ENCODE data around the gene C11orf21.
"Not testable (repeated sequence)": the region's sequence is repeated elsewhere in the genome, so short reads cannot be mapped to it uniquely, and the experiment has no call there.

Gene C11orf21

DNA sequence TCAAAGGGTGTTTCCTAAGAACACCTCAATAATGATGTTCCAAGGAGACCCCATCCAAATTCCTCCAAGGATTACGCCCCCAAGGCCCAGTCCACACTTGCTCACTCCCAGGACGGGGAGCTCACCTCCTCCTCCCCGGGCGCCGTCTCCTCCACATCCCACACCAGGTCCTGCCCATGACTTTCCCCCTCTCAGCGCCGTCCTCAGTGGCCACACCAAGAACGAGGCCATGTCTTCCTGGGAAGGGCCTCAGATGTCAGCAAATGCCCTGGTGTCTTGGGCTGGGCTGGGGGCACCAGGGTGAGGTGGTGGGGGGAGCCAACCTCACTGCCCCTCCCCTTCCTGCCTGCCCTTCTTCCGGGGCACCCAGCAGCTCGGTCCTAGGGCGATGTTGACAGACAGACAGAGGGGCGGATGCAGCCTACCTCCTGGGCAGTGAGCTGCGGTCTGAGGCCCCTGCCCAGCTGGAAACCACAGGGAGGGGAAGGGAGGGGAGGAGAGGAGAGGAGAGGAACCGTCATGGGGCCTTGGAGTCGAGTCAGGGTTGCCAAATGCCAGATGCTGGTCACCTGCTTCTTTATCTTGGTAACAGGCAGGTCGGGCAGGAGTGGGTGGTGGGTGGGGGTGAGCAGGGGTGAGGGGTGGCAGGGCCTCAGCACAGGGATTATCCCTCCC is at the start of gene C11orf21, which contains the start of gene TSPAN32:
TSS of gene C11orf21 (minus strand) at position 288 of the 675 bp plus-strand sequence. CDS start at position 178, 110 bp downstream.
TSS of gene TSPAN32 (plus strand) at position 383 of the 675 bp plus-strand sequence. CDS start at position 520, 137 bp downstream.
- peak; percentile 84 for DNase-seq

- no peak for DNase-seq
Observed at GRCh38 chr11:2348986-2349385, 47.3 kb upstream of the C11orf21 start.

DNA sequence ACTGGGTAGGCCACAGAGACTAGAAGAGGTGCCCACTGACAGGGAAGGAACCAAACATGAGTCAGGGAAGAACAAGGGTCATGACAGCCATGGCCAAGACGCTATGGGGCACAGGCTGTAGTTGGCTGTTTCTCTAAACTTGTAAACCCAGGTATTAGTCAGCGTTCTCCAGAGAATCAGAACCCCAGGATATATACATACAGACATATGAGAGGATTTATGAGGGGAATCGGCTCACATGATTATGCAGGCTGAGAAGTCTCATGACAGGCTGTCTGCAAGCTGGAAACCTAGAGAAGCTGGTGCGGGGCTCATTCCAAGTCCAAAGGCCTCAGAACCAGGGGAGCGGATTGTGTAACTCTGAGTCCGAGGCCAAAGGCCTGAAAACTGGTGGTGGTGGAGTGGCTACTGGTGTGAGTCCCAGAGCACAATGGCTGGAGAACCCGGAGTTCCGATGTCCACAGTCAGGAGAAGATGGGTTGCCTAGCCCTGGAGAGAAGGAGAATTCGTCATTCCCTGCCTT is 45.7 kb upstream of the C11orf21 start:
- peak; percentile 25 for DNase-seq

- peak; percentile 48 for DNase-seq
Observed at GRCh38 chr11:2346586-2347307, 45.0 kb upstream of the C11orf21 start.

DNA sequence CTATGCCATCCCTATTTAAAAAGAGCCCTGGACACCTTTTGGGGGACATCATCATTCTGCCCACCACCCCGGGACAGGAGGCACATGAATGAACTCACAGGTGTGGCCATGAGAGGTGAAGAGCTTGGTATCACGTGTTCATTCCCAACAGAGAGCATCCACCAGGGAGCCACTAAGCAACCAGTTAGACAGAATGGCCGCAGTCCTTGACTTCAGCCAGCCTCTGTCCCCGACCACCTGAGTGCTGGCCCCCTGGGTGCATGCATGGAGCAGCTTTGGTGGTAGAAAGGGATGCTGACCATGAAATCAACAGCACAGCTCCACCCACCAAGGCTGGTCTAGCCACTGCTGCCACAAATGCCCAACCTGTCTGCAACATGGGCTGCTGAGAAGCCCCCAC is 44.3 kb upstream of the C11orf21 start:
- DNase-seq = peak; percentile 25

DNA sequence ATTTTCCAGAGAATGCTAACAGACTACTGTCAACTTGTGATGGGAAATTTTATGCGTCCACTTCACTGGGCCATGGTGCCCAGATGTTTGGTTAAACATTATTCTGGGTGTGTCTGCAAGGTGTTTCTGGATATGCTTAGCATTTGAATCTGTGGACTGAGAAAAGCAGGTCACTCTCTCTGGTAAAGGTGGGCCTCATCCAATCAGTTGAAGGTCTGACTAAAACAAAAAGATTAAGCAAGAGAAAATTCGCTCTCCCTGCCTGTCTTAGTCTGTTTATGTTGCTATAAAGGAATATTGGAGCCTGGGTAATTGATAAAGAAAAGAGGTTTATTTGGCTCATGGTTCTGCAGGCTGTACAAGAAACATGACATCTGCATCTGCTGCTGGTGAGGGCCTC is 43.3 kb upstream of the C11orf21 start:
- DNase-seq = no peak

DNA sequence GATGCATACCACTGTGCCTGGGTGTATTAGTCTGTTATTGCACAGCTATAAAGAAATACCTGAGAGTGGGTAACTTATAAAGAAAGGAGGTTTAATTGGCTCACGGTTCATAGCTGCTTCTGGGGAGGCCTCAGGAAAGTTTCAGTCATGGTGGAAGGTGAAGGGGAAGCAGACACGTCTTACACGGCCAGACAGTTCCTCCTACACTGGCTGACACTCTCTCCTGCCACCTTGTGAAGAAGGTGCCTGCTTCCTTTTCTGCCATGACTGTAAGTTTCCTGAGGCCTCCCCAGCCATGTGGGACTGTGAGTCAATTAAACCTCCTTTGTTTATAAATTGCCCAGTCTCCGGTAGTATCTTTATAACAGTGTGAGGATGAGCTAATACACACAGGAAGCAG is 41.8 kb upstream of the C11orf21 start:
- DNase-seq = peak; percentile 6

DNA sequence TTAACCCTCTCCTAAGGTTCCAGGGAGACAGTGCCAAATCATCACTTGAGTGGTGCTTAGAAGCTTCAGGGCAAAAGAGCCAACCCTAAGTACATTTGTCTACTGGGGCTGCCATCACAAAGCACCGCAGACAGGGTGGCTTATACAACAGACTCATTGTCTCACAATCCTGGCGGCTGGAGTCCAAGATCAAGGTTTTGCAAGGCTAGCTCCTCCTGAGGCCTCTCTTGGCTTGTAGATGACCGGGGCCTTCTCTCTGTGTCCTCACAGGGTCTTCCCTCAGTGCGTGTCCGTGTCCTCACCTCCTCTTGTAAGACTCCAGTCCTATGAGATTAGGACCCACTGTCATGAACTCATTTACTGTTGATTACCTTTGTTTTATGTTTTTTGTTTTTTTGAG is 41.3 kb upstream of the C11orf21 start:
- DNase-seq = peak; percentile 31

- DNase-seq = peak; percentile 2
Observed at GRCh38 chr11:2342557-2342956, 40.8 kb upstream of the C11orf21 start.

DNA sequence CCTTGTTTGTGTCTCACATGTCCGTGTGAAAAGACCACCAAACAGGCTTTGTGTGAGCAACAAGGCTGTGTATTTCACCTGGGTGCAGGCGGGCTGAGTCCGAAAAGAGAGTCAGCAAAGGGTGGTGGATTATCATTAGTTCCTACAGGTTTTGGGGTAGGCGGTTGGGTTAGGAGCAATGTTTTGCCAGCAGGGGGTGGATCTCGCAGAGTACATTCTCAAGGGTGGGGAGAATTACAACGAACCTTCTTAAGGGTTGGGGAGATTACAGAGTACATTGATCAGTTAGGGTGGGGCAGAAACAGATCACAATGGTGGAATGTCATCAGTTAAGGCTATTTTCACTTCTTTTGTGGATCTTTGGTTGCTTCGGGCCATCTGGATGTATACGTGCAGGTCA is 37.0 kb upstream of the C11orf21 start:
- DNase-seq = peak; percentile 17

DNA sequence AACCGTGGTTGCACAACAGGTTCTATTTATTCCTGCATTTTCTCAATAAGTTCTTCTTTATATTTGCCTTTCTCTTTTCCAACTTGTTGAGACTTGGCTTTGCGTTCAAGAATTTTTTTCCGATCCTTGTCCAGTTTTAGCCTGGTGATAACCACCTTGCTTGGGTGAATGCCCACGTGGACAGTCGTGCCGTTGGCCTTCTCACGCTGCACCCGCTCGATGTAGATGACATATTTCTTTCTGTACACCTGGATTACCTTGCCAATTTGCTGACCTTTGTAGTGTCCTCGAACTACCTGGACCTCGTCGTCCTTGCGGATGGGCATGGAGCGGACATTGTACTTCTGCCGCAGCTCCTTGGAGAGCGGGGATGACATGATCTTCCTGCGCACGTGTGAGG is 33.6 kb upstream of the C11orf21 start:
- DNase-seq = peak; percentile 8

DNA sequence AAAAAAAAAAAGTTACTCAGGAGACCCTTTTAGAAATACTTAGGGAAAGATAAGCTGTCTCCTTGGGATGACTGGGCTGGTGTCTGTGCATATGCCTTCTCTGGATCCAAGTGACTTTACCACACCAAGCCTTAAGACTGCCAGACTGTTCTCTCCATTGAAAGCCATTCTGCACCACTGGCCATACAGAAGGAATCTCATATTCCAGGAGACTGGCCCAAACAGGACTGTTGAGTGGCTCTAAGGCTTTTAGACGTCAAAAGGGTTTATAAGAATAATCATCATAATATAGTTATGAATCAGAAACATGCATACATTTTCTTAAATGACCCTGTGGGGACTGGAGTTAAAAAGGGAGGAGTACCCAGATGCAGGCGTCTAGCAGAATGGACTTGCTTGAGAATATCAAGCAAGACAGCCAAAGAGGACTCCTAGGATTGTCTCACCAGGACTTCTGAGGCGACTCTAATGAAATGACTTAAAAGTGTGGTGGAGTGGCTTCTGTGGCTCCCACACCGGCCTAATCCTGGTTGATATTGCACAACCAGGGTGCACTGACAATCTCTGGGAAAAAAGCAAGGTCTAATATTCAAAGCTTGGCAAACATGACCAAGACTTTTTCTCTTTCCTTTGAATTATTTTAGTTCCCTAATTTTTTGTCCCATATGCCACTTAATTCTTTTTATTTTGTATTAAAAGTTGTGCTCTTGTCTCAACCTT is 31.9 kb upstream of the C11orf21 start:
- not testable (repeated sequence) for DNase-seq

- DNase-seq = peak; percentile 3
Observed at GRCh38 chr11:2332569-2332968, 30.9 kb upstream of the C11orf21 start.

DNA sequence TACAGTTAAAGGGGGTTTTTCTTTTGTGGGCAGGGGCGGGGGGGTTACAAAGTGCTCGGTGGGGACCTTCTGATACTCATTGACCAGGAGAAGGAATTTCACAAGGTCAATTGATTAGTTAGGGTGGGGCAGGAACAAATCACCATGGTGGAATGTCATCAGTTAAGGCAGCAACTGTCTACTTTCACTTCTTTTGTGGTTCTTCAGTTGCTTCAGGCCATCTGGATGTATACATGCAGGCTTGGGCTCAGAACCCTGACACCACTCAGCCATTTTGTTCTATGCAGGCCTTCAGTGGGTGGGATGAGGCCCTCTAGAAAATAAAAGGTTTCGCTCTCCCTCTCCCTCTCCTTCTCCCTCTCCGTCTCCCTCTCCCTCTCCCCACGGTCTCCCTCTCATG is 29.7 kb upstream of the C11orf21 start:
- DNase-seq = peak; percentile 10

DNA sequence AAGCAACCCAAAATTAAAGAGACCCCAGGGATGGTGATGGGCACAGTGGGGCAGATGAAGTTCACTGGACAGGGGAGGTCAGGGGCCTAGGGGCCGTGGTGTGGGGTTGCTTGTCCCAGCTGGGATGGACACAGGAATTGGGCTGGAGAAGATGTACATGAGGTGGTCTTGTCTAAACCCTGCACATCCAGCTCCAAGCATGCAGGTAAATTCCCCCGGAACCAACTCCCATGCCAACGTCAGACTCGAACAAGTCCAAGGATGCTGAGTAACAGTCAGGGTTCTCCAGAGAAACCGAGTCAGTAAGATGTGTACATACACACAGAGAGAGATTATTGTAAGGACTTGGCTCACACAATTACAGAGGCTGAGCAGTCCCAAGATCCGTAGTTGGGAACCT is 29.0 kb upstream of the C11orf21 start:
- DNase-seq = peak; percentile 6

- no peak for DNase-seq
Observed at GRCh38 chr11:2329551-2329950, 27.8 kb upstream of the C11orf21 start.

DNA sequence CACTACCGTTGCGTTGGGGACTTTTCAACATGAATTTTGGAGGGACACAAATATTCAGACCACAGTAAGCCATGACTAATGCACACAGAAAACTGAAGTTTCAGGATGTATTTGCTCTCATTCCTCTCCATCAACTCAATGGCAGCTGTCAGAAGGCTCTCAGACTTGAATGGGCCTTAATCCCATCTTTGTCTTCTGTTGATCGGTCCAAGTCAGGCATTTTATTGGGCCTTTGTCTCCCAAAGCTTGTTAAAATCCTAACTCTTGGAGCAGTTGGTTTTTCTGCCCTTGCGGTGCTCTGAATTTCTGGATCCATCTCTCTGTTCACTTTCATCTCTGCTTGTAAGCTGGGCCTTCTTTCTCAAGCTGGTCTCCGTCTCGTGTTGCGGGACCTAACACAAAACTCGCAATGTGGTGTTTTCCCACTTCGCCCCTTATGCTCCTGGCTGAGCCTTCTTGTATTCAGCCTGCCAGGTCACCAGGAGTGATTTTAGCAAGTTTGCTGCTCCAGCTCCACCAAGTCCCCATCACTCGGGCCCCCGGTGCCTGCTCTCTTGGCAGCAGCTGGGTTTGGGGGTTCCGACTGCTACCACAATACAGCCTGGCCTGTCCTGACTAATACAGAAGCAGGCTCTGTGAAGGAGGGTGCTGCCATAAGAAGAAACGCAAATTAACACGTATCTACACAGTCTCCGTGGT is 27.1 kb upstream of the C11orf21 start:
- peak; percentile 28 for DNase-seq

GRCh38 chr11:2328021-2328420 is 26.3 kb upstream of the C11orf21 start:
- DNase-seq = peak; percentile 4

DNA sequence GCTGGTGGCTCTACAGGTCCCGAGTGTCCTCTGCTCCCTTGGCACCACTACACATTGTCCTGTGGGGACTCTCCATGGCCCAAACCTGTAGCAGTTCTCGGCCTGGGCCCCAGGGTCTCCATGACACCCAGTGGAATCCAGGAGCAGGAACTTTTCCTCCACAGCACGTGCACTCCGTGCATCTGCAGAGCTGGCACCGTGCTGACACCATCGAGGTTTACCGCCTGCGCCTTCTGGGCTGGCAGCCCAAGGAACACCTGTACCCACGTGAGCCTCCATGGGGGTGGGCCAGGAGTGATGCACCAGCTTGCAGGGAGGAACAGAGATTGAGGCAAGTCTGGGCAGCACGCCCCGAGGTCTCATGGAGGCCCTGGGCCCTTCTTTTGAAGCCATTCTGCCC is 25.3 kb upstream of the C11orf21 start:
- DNase-seq = peak; percentile 49

DNA sequence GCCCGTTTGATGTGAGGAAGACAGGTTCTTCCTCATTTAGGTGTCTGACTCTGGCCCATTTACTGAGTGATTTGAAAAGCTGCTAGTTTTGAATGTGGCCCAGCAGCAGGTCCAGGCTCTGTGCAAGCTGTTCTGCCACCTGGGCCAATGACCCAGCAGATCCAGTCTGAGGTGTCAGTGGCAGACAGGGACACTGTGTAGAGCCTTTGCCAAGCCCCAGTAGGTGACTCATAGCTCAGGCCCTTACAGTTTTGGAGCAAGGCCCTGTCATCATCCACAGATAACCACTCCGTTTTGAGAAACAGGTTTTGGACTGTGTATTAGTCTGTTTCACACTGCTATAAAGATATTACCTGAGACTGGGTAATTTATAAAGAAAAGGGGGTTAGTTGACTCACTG is 24.0 kb upstream of the C11orf21 start:
- DNase-seq = peak; percentile 31

DNA sequence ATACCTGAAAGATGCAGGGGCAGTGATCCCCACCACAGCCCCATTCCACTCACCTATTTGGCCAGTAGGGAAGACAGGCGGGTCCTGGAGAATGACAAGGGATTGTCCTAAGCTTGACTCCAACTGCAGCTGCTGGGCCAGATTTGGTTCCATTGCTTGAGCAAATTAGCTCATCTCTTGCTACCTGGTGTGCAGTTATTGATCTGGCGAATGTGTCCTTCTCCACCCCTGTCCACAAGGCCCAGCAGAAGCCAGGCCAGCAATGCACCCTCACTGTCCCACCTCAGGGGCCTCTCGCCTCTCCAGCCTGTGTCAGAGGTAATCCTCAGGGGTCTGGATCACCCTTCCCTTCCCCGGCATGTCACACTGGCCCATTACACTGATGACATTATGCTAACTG is 23.4 kb upstream of the C11orf21 start:
- DNase-seq = peak; percentile 19

DNA sequence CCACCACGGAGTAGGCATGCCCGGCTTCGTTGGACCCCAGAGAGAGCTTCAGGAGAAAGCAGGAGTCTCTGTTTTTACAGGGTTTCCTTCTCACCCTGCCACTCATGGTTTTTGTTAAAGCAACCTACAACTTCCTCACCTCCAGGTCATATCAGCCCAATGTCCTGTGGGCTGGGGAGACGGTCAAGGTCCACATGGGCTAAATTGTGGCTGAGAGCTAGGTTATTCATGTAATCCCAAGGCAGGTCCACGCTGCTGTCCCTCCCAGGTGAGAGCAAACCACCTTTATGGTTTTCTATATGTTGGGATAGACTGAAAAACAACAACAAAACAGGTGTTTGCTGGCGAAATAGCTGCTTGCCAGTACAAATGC is 19.6 kb upstream of the C11orf21 start:
- no peak for DNase-seq
